GM10248 (cell line): Measurements from ENCODE around the gene LRRK1.

Experiments used
- CTCF ChIA-PET: fragments of 300-600 bp; sonication (Branson Sonifier 250); formaldehyde crosslinking; extraction: SDS; loops from one replicate; lab custom pipeline; 2021; ENCODE audit warnings: antibody characterized with exemption; lab: Yijun Ruan, JAX
- POLR2A ChIA-PET: fragments of 350-650 bp; sonication (Branson Sonifier 250); formaldehyde crosslinking; extraction: SDS; loops from one replicate; lab custom pipeline; 2020; ENCODE audit warnings: antibody characterized with exemption; lab: Yijun Ruan, JAX
- DNase-seq: peaks from one replicate; pipeline ENCODE4 v3.0.0; 2012; ENCODE audit errors: extremely low spot score
- TF ChIP-seq, protein P1 (sequence below): IDR thresholded peaks from 2 replicates; pipeline ENCODE4 v1.5.1; 2012; ENCODE audit warnings: mild to moderate bottlenecking, low read depth; ENCODE audit errors: extremely low read depth, missing control alignments, control extremely low read depth

The LRRK1 gene

DNA sequence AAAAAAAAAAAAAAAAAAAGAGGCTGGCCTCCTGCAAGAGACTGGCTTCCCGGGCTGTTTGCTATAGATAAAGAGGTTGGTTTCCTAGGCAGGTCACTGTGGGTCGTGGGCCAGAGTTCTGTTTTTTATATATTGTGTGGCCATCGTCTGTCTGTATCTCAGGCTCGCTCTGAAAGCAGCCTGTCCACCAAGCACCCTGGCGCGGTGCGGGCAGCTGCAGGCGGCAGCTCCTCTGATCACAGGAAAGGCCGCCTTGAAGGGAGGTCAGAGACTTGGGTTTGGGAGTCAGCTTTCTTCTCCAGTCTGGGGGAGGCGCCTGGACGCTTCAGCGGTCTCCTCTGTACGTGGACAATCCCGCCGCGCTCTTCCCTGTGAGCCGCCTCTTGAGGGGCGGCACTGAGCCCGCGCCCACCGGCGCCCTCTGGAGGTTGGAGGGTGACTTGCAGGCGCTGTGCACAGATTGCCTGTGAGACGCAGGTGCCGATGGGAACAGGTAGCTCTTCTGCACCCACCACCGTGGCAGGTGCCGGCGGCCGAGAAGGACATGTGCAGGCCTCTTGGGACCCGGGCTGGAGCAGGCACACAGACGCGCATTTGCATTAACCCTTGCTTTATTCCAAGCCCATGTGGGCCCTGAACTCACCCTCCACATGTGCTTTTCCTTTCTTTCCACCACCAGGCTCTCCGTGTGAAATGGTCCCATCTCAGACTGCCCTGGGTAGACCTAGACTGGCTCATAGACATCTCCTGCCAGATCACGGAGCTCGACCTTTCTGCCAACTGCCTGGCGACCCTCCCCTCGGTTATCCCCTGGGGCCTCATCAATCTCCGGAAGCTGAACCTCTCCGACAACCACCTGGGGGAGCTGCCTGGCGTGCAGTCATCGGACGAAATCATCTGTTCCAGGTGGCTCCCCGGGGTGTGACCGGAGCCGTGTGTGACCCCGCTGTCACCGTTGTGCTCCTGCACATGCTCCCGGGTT, 89.3 kb downstream of the LRRK1 start:
- POLR2A ChIA-PET: no interaction called here
- CTCF ChIA-PET: interaction anchor here (0.6 to 16.4 kb wide), 95 partner anchors 8 to 1073 kb away, joined by 3 to 550 read pairs (median 4); partner anchors contain the start of genes ASB7, CHSY1, LINS1 and LRRK1

GRCh38 chr15:101009176-101009575, 90.0 kb downstream of the LRRK1 start:
- ChIA-PET POLR2A (no interaction called here), CTCF (interaction anchor here (0.8 to 16.4 kb wide), 46 partner anchors 12 to 689 kb away, joined by 3 to 550 read pairs (median 6); partner anchors contain the start of genes CHSY1 and LRRK1)
- DNase-seq: no peak
- TF ChIP-seq, protein P1, sequence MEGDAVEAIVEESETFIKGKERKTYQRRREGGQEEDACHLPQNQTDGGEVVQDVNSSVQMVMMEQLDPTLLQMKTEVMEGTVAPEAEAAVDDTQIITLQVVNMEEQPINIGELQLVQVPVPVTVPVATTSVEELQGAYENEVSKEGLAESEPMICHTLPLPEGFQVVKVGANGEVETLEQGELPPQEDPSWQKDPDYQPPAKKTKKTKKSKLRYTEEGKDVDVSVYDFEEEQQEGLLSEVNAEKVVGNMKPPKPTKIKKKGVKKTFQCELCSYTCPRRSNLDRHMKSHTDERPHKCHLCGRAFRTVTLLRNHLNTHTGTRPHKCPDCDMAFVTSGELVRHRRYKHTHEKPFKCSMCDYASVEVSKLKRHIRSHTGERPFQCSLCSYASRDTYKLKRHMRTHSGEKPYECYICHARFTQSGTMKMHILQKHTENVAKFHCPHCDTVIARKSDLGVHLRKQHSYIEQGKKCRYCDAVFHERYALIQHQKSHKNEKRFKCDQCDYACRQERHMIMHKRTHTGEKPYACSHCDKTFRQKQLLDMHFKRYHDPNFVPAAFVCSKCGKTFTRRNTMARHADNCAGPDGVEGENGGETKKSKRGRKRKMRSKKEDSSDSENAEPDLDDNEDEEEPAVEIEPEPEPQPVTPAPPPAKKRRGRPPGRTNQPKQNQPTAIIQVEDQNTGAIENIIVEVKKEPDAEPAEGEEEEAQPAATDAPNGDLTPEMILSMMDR: no peak

More for the DNA sequence above, 89.3 kb downstream of the LRRK1 start:
- TF ChIP-seq, protein P1: peak; percentile 97
- DNase-seq: peak; percentile 90

GRCh38 chr15:101010781-101011180, 91.6 kb downstream of the LRRK1 start:
- no peak for DNase-seq
- CTCF ChIA-PET: interaction anchor here (2.2 to 16.4 kb wide), 4 partner anchors 11 to 93 kb away, joined by 5 to 550 read pairs (median 78); partner anchors contain the start of gene LRRK1
- POLR2A ChIA-PET: no interaction called here
- TF ChIP-seq, protein P1: no peak

- DNase-seq: no peak
- ChIA-PET POLR2A (no interaction called here), CTCF (interaction anchor here (1.0 to 16.4 kb wide), 9 partner anchors 9 to 393 kb away, joined by 3 to 550 read pairs (median 4); partner anchors contain the start of gene LRRK1)
- TF ChIP-seq, protein P1: no peak
Observed at GRCh38 chr15:101012326-101013200, 93.4 kb downstream of the LRRK1 start.

DNA sequence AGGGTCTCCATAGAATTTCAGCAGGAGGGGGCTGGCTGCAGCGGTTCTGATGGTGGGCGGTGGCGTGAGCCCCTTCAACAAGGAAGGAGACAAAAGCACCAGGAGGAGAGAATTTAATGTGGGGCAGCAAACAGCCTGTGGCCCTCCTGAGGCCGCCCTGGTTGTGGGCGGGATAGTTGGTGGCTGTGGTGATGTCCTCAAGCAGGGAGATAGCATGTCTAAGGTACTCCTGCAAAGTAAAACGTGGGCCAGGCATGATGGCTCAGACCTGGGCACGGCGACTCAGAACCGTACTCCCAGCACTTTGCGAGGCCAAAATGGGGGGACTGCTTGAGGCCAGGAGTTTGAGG, 94.0 kb downstream of the LRRK1 start:
- POLR2A ChIA-PET: no interaction called here
- DNase-seq: no peak
- CTCF ChIA-PET: interaction anchor here (1.2 to 2.0 kb wide), 2 partner anchors 244 to 249 kb away, joined by 11 to 13 read pairs; no protein-coding TSS in a partner anchor
- TF ChIP-seq, protein P1: no peak
